KG1 (cell line): Measurements from ENCODE around the gene GIPC3.

Experiments
- DNase-seq: peaks from one replicate; lab custom pipeline; 2025; lab: John Stamatoyannopoulos, UW

The GIPC3 gene

DNA sequence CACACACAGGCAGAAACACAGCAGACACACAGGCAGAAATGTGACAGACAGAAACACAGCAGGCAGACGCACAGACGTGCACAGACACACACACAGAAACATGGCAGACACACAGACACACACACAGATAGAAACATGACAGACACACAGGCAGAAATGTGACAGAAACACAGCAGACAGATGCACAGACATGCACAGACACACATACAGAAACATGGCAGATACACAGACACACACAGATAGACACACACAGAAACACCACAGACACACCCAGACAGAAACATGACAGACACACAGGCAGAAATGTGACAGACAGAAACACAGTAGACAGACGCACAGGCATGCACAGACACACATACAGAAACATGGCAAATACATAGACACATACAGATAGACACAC lies 20.1 kb downstream of the GIPC3 start:
- no peak for DNase-seq

DNA sequence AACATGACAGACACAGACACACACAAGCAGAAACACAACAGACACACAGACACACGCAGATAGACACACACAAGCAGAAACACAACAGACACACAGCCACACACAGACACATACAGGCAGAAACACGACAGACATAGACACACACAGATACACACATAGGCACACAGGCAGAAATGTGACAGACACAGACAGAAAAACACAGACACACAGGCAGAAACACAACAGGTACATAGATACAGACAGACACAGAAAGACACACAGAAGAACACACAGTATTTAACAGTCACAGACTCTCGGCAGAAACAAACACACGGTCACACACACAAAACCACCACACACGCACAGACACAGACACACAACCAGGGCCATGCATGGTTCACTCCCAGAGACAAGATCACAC lies 20.5 kb downstream of the GIPC3 start:
- no peak for DNase-seq

DNA sequence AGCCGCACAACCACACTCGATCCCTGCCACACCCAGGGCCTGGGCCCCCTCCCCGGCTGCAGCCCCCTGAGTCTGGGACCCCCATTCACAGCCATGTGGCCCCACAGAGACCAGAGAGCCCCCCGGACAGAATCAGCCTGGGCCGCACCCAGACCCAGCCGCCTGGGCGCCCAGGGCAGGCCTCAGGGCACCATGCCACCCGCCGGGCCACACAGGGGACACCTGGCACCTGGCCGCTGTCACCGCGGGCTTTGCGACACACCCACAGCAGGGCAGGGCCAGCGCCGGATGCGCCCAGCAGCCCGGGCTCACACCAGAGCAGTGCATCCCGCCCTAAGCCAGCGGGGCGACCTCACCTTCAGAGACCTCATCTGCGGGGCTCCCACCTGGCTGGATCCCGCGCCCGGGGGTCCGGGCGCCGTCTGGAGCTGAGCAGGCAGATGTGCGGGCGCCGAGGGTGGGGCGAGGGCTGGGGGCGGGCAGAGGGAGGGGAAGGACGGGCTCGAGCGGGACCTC lies 21.0 kb downstream of the GIPC3 start:
- no peak for DNase-seq

DNA sequence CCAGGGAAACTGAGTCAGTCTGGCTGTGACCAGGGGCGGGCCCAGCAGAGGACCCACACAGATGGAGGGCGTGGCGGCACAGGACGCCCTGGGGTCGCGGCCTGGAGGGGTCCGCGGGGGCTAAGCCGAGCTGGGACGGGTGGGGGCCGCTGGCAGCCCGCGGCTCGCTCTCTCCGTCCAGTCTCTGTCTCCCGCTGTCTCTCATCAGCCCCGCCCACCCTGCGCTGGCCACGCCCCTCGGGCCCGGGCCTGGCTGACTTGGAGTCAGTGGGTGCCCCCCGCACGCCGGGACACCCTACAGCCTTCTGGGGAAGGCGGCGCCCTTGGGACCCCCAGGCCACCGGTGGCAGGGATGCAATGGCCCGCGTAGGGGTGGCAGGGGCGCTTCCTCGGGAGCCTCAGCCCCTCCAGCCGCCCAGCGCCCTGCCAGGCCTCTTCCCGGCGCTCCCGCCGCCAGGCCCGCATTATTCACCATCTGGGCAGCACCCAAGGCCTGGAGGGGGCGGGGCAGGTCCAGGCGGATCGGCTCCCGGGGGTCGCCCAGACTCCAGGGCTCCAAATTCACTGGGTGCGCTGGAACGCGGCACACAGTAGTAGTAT lies 21.5 kb downstream of the GIPC3 start, which contains the start of gene TBXA2R:
TSS of gene TBXA2R (minus strand) at position 186 of the 600 bp plus-strand sequence. CDS start 6,241 bp downstream, outside the sequence.
- DNase-seq: no peak

DNA sequence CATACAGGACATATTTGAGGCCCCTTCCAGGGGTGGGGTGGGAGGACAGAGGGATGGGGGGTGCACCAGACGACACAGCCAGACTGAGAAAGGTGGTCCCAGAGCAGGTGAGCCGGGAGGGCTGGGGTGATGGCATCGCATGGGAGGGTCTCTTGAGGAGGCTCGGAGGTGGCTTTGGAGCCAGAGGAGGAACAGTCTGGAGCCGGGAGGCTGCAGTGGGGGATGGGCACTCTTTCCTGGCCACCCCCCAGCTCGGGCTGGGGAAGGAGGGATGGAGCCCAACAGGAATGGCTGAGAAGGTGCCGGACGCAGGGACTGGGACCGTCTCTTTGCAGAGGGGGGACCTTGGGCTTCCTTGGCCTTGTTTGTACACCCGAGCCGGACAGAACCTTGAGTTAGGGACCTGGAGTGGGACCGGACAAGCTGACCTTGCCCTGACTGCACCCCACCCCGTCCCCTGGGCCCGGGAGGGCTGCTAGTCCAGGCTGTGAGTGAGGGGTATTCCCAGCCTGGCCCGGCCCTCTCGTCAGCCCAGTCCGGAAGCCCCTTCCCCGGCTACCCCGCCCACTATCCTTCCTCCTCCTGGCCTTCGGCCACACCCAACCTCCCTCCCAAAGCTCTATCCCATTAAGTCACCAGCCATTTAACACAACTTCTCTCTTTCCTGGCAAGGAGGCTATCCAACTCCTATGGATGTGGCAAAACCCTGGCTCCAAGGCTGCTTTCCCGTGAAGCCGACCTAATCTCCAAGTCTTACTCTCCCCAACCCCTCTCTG lies 22.2 kb downstream of the GIPC3 start:
- no peak for DNase-seq

DNA sequence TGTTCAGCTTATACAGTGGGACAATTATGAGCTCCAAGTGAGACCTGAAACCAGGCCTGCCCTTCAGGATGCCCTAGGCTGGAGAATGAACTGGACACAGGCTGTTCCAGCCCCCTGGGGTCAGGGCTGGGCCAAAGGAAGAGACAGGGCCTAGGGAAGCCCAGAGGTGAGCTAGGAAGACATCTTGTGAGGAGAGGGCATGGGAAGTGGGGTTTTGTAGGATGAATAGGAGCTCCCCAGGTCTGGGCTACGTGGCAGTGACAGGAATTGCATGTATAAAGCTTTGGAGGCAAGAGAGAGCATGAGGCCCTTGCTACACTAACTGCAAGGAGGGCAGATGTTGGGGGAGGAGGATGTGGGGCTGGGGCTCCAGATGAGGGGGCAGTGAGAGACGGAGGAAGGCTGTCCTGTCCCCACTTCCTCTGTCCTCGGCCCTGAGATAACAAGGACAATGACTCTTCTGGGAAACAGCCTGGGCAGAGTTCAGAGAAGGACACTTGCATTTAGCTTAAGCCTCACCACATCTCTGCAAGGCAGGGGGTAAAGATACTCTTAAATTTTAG lies 22.9 kb downstream of the GIPC3 start:
- no peak for DNase-seq

DNA sequence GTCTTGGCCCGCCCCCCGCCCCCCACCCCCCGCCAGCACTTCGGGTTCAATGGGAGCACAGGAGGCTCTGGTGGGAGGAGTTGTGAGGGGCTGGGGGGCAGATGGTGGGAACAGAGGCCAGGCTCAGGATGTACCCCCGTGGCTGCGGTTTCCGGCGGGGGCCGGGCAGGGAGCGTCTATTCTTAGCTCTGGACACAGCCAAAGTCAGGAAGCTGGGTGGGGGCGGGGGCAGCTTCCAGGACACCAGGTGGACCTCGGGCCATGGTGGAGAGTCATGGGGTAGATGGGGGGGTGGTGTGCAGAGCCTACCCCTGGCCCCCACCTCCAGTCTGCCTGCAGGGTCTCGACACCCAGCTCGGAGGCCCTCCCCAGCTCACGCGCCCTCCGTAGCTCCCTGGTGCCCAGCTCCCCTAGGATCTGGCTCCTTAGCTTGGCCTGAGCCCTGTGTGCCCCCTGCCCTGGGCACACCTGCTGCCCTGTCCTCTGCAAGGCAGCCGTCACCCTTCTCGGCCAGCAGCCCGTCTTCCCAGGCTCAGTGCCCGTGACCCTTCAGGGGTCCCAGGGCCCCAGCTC lies 23.6 kb downstream of the GIPC3 start:
- peak; percentile 39 for DNase-seq

DNA sequence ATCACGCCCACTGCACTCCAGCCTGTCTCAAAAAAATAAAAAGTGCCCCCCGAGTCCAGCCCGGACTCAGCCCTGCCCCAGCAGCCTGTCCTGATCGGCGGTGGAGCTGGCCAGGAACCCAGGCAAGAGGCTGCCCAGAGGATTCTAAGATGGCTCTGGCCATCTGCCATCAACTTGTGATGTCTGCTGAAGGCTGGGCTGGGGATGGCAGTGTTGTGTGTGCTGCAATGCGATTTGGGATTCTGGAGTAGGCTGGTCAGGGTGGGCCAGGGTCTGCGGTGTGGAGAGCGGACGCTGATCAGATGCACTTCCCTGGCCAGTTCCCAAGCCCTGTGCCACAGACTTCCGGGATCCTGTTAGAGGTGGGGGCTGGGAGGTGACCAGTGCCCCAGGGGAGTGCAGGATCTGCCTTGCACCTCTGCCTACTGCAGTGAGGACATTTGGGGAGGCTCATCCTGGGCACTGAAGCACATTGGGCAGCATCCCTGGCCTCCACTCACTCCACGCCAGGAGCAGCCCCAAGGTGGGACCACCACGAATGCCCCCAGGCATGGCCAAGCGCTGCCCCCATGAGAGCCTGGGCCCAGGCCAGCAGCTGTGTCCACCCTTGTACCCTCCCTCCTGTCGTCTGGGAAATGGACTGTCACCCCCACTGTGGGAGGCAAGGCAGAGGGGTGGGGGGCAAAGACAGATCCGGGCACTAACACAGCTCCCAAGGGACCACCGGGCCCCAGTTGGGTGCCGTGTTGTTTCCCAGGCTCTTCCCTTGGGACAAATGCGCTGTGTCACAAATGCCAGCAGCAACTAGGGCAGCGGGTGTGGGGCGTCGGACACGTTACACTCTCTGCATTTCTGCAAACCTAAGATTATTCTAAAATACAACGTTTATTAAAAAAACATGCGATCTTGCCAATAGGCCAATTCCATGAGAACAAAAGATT lies 24.8 kb downstream of the GIPC3 start:
- DNase-seq: no peak

DNA sequence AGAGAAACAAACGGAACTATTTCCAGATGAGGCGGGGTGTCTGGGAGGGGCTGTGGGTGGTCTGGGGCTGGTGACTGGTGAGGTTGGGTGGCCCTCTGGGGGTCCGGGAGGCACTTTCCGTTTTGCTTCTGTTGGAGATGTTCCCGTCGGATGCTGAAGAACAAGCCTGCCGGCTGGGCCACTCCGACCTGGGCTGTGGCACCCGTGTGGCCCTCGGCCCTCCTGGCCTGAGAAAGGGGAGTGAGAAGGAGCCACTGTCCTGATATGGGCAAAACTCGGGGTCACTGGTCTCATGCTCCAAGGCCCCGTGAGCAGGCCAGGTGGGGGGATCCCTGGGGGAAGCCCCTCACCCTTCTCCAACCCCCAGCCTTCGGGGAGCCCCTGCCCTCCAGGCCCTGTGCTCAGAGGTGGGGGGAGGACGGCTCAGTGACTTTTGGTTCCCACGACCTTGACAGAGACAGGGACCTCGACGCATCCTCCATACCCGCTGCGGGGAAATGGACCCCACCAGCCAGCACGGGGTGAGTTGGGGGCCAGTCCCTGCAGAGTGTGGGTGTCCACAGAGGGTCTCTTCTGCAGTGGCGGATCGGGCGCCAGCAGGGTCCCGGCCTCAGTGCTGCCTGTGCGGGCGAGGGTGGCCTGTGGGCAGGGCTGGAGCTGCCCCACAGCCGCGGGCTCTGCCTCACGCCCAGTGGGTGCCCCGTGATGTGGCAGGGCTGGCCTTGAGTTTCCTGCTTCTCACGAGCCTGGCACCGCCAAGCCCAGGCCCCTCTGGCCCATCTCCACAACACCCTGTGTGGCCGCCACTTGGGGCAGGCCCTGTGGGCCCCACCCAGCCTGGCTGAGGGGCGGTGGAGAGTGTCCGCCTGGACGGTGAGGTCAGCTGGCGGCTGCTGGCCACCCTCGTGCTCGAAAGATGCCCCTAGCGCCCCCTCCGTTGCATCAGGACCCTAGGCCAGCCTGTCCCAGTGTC lies 25.8 kb downstream of the GIPC3 start:
- no peak for DNase-seq

DNA sequence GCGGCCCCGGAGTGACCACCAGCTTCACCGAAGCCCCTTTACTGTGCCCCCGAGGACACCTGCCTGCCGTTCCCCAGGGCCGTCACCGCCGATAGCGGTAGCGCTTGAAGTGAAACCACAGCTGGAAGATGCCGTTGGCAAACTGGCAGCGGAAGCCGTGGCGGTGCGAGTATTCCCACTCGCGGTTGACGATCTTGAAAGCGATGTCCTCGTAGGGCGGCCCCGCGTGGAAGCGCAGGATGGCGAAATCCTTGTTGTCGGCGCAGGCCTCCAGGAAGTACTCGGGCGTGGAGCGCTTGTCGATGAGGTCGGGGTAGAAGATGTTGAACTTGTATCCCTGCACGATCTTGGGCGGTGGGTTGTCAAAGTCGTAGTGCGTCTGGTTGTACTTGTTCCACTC lies 26.6 kb downstream of the GIPC3 start:
- no peak for DNase-seq

DNA sequence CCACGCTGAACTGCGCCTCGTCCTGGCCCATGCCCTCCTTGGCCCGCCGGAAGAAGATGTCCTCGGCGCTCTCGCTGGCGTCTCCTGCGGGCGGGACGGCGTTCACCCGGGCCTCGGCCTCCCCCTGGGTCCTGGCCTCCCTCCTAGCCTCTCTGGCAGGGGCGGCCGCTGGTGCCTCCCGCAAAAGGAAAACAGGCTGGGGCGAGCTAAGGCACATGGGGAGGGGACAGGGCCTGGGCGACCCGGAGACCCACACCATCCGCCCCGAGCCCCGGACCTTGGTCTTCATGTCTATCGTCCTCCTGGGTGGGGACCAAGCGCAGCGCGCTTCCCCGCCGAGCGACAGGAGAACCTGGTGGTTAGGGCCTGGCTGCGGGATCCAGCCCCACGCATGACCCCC lies 27.1 kb downstream of the GIPC3 start:
- no peak for DNase-seq

DNA sequence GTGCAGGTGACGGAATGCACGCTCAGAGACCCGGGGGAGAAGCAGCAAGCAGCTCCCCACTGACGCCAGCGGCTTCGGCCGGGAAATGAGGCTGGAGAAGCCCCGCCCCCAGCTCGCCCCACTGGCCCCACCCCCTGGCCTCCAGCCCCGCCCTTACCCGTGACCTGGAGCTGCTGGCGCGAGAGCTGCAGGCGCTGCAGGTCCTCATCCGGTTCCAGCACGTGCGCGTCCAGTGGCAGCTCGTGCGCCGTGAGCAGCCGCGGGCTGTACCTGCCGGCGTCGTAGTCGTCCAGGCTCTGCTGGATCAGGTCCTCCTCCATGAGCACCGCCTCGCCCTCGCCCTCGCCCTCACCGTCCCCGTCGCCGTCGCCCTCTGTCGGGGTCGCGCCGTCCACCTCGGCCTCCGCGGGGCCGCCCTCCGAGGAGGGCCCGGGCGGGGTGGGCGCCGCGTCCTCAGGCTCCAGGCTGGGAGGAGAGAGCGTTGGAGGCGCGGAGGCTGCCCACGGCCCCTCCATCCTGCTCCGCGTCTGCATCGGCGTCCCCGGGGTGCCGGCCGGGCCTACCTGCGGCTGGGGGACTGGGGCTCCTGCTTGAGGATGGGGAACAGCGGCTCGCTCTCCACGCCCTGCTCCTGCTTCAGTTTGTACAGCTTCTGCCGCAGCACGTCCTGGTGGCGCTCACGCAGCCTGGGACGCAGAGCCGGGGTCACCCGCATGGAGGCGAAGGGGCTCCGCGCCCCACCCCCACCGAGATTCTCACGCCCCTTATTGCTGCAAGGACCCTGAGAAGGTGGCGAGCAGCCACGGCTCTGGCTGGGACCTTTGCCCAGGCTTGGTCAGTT lies 27.8 kb downstream of the GIPC3 start:
- DNase-seq: no peak

DNA sequence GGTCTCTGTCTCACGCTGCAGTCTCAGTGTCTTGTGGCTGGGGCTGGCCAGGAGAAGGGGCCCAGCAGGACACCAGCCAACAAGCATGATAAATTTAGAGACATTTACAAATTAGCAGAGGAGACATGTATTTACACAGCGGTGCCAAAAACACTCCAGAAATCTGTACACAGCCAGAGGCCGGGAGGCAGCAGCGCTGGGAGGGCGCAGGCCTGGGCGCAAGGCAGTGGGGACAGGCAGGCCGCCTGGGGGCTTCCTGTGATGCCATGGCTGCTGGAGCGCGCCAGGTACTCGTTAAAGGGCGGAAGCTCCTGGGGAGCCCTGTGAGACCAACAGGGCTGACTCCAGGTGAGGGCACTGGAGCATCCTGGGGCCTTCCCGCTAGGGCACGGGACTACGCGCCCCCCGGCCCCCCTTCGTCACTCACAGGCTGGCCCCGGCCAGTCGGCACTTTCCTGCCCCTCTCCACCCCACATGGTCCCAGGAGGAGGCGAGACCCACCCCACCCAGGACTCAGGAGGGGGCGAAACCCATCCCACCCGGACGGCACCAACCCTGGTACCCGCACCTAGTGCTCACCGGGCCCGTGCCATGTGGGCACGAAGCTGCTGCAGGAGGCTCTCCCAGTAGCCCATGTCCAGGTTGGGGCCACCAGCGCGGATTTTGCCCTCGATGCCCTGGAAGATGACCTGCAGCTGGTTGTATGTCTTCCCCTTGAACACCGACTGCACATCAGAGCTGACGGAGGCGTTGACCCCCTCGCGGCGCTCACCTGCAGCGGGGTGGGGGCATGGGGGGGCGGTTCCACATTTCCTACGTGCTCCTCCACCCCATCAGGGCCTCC lies 28.8 kb downstream of the GIPC3 start:
- DNase-seq: no peak

DNA sequence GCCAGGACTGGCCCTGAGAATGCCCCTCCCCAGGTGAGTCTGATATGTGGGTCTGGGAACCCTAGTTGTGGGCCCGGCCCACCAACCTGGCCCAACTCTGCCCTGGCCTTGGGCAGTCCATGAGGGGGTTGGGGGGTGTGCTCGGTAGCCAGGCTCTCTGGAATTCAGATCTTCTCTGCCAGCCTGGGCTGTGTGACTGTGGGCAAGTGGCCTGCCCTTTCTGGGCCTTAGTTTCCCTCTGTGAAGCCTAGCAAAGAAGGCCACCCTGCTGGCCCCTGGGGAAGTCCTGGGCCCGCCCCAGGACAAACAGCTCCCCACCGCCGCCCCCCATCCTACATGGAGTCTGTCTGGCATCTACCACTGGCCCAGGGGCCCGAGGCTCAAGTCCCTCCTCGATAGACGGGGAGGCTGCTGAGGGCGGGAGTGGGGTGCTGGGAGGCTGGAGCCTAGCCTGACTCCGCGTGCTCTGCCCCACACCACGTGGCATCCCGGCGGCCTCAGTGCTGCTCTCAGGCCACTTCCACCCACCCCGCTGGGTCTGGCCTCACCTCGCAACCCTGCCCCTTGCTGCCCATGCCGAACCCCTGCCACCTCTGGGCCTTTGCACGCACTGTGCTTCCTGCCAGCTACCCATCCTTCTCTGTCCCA lies 29.7 kb downstream of the GIPC3 start:
- no peak for DNase-seq

DNA sequence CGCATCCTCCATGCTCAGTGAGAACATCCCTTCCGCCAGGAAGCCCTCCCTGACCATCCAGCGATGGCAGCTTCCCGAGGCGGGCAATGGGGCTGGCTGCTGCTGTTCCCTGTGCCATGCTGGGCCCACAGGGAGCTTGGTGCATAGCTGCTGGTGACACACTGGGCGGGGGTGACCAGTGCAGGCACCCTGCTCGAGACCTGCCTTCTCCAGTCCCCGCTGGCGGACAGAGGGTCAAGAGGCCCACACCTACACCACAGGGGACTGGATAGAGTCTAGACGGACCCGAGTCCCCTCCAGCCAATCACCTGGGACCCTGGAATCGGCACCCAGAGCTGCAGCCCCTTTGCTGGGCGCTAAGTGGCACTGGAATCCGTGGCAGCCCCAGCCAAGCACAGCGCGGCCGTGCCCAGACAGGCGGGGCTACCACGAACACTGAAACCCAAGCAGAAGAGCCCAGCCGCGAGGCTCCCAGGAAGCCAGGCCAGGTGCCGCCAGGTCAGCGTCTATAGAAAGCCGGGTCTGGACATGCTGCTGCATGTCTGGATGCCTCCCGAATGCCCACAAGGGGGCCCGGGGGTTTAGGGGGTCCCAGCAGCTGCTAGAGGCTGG lies 30.4 kb downstream of the GIPC3 start:
- DNase-seq: no peak

DNA sequence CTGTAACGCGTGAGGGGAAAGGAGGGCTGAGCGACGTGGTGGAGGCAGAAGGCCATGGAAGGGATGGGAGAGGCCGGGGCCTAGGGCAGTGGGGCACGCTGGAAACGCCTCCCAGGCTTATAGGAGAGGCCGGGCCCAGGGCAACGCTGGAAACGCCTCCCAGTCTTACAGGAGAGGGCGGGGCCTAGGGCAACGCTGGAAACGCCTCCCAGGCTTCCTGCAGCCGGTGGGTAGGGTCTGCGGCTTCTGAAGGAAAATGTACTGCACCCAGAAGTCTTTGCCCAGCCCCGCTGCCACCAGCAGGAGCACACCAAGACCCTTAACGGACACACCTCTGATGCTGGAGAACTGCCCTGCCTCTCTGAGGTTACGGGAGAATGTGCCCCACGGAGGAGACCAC lies 32.2 kb downstream of the GIPC3 start:
- no peak for DNase-seq

DNA sequence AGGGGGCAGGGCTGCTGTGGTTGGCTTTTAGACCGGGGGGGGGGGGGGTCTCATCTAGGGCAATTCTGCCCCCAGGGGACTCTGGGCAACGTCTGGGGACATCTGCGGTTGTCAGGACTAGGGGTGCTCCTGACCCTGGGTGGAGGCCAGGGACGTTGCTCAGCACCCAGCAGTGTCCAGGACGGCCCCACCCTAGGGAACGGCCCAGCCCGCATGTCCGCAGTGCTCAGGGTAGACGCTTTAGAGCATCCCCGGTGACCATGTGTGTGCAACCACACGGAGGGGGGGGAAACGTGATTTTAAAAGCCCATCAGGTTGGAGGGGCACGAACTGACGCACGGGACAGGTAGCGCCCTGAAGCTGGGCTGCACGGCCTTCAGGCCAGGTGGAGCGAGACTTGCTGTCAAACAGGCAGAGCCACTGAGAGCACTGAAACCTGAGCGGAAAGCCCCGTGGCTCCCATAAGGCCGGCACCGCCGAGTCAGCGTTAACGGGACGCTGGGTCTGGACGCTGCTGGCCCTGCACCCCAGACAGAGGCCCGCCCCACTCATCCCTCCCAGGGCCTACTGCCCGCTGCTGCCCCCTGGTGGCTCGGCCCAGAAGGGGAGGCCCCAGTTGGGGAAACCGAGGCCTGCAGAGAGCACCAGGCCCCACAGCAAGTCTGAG lies 33.0 kb downstream of the GIPC3 start:
- DNase-seq: no peak
